ENCODE data around the gene HS6ST3. TPM values are rescaled to one million over a fixed set of nuclear protein-coding genes. Genes with fewer than 3 reads are reported as not detected.

The HS6ST3 gene
- total RNA-seq, 1 experiment from 2014 or later = not detected

DNA sequence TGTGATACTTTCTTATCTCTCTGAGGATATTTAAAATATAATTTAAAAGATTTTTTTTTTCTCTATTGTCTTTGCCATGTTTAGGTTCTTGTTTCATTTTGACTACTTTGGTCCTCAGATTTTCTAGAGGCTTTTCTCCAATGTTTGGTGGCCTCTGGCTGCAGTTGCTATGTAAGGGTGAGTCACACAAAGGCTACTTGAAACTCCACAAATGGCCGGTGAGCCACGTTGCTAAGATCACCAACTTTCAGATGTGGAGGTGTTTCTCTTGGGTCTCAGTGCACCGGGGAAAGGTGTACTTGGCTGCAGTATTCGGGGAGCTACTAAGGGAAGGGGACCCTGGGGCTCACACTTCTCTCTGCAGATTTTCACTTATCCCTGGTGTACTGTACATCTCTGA lies 248.1 kb downstream of the HS6ST3 start:
- H3K36me3 ChIP-seq = no peaks in the 10 kb centered on the region
- no peak overlapping the region for H3K4me3 ChIP-seq
- H3K27me3 ChIP-seq = no peaks in the 10 kb centered on the region
- H3K9me3 ChIP-seq = no peaks in the 10 kb centered on the region
- DNase-seq = no peak

DNA sequence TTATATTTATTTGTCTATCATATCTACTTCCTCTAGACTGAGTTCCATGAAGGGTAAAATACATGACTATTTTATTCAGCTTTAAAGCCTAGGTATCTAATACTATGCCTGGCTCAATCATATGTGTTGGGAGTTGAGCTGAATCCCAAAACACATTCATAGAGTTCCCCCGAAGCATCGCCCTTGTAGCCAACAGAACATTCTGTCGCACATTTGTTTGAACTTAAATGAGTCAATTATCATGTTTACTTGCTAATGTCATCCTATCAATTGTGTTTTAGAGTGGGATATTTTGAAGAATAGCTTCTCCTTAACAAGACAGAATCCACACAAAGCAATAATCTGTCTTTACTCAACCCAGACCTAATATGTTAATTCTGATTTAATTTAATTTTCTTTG lies 252.4 kb downstream of the HS6ST3 start:
- H3K27me3 ChIP-seq = no peaks in the 10 kb centered on the region
- H3K4me3 ChIP-seq = no peak overlapping the region
- no peak for DNase-seq
- no peaks in the 10 kb centered on the region for H3K36me3 ChIP-seq
- H3K9me3 ChIP-seq = no peaks in the 10 kb centered on the region

DNA sequence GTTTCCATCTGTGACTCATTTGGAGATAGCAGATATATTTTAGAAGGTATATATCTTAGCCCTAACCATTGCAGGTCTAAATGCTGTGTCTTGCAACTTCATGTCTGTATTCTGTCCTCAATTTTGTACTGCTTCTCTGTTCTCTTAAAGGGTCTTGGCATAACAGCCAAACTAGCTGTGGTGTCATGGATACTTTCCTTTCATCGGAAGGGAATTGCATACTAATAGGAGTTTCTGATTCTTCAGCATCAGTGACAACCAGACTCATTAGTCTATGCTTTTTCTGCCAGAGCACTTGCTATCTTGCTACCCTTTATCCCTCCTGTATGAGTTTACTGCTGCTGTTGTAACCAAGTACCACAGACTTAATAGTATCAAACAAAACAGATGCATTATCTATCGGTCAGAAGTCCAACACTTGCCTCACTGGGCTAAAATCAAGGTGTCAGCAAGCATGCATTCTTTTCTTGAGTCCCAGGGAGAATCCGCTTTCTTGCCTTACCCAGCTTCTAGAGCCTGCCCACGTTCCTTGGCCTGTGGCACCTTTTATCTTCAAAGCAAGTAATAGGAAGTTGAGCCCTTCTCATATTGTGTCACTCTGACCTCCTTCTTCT lies 253.1 kb downstream of the HS6ST3 start:
- DNase-seq = no peak
- Histone ChIP-seq H3K9me3 (no peaks in the 10 kb centered on the region), H3K36me3 (no peaks in the 10 kb centered on the region), H3K4me3 (no peak overlapping the region), H3K27me3 (no peaks in the 10 kb centered on the region)

DNA sequence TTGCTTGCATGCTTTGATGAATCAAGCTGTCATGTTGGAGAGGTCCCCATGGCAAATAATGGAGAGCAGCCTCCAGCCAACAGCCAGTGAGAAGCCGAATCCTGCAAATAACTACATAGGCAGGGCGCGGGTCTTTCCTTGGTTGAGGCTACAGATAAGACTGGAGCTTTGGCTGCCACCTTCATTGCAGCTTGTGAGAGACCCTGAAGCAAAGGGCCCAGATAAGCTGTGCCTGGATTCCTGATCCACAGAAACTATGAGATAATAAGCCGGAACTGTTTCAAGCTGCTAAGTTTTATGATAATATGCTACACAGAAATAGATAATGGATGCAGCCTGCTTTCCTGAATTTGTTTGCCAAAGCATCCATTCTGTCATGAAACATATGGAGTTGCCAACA lies 257.0 kb downstream of the HS6ST3 start:
- no peak overlapping the region for H3K4me3 ChIP-seq
- DNase-seq = no peak

DNA sequence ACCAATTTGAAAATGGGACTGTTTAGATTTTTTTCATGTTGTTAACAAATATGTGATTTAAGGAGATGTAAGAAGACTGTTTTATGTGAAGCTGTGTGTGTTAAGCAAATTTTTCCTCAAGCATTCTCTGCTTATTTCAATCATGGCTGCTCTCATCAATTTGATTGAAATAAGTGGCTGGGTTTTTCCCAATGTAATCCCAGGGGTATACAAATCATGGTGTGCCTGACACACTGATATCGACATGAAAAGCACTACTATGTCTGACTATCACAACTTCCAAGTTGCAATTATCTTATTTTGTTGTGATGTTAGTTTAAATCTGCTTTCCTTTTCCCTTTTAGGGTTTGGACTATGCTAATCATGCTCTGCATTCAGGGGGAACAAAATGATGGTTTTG lies 283.7 kb downstream of the HS6ST3 start:
- H3K27me3 ChIP-seq = 0 out of 2 replicates have a peak, but pooled peaks cover 4% of the 10 kb centered on the region
- no peak overlapping the region for H3K4me3 ChIP-seq
- DNase-seq = no peak
- no peaks in the 10 kb centered on the region for H3K36me3 ChIP-seq
- H3K9me3 ChIP-seq = no peaks in the 10 kb centered on the region

More for the DNA sequence above, 257.0 kb downstream of the HS6ST3 start:
- no peaks in the 10 kb centered on the region for H3K36me3 ChIP-seq
- no peaks in the 10 kb centered on the region for H3K9me3 ChIP-seq
- H3K27me3 ChIP-seq = no peaks in the 10 kb centered on the region

DNA sequence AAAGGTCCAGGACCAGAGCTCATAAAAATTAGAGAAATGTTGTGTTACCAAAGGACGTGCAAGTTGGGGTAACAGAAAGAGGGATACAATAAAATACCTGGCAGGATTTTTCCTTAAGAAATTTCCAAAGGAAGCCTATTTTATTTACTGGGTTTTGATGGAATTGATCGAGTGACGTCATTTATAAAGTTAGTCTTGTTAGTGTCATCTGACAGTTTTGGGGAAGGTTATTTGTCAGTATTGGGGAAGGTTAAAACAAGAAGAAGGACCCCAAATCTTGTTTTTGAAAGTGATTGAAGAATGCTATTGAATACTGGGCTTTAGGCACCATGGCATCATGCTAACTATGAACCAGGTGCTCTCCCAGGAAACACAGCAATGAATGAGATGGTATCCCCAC lies 287.9 kb downstream of the HS6ST3 start:
- no peak for DNase-seq
- no peaks in the 10 kb centered on the region for H3K27me3 ChIP-seq
- no peaks in the 10 kb centered on the region for H3K9me3 ChIP-seq
- H3K36me3 ChIP-seq = no peaks in the 10 kb centered on the region
- no peak overlapping the region for H3K4me3 ChIP-seq

DNA sequence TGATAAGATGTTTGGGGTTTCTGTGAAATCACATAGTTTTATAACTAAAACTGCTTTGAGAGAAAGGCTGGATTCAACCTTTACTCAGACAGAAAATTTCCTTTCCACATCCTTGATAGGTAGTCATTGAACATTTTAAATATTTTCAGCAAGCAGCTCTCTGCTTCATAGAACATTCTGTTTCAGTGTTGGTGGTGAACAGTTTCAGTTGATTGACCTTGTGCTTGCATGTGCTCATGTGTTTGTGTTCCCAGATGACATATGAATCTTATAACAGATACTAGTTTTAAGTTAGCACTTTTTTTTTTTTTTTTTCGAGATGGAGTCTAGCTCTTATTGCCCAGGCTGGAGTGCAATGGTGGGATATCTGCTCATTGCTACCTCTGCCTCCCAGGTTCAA lies 290.1 kb downstream of the HS6ST3 start:
- Histone ChIP-seq H3K9me3 (no peaks in the 10 kb centered on the region), H3K4me3 (no peak overlapping the region), H3K36me3 (no peaks in the 10 kb centered on the region), H3K27me3 (no peaks in the 10 kb centered on the region)
- no peak for DNase-seq

DNA sequence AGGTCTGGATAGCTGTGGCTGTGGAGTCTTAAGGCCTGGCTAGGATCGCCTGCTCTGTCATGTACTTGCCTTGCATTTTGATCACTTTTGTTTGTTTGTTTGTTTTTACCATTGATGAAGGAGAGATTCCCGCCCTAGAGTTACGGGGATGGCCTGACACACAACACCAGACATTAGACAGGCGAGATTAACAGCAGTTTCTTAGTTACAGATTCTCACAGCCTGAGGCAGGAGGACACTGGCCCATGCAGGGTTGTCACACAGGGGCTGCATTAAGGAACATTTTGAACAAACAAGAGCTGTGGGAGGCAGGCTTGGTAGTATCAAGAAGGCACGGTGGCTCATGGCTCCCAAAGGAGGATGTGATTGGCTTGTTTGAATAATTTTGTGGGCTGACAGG lies 291.8 kb downstream of the HS6ST3 start:
- Histone ChIP-seq H3K4me3 (no peak overlapping the region), H3K27me3 (no peaks in the 10 kb centered on the region), H3K36me3 (no peaks in the 10 kb centered on the region), H3K9me3 (no peaks in the 10 kb centered on the region)
- no peak for DNase-seq

DNA sequence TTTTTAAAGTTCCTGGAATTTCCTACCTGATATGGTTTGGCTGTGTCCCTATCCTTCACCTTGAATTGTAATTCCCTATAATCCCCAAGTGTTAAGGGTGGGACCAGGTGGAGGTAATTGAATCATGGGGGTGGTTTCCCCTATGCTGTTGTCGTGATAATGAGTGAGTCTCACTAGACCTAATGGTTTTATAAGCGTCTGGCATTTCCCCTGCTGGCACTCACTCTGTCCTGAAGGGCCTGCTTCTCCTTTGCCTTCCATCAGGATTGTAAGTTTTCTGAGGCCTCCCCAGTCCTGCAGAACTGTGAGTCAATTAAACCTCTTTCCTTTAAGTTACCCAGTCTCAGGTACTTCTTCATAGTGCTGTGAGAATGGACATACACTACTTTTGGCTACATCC lies 298.7 kb downstream of the HS6ST3 start:
- DNase-seq = no peak
- H3K27me3 ChIP-seq = no peaks in the 10 kb centered on the region
- no peak overlapping the region for H3K4me3 ChIP-seq
- no peaks in the 10 kb centered on the region for H3K36me3 ChIP-seq
- H3K9me3 ChIP-seq = no peaks in the 10 kb centered on the region

DNA sequence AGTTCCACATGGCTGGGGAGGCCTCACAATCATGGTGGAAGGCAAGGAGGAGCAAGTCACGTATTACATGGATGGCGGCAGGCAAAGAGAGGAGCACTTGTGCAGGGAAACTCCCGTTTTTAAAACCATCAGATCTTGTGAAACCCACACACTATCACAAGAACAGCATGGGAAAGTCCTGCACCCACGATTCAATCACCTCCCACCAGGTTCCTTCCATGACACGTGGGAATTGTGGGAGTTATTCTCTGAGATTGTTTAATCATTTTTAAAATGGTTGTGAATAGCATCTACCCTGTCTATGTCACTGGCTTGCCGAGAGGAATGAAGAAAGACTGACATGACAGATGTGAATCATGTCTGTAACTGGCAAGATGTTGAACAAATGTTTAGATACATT lies 301.7 kb downstream of the HS6ST3 start:
- DNase-seq = no peak
- no peaks in the 10 kb centered on the region for H3K9me3 ChIP-seq

DNA sequence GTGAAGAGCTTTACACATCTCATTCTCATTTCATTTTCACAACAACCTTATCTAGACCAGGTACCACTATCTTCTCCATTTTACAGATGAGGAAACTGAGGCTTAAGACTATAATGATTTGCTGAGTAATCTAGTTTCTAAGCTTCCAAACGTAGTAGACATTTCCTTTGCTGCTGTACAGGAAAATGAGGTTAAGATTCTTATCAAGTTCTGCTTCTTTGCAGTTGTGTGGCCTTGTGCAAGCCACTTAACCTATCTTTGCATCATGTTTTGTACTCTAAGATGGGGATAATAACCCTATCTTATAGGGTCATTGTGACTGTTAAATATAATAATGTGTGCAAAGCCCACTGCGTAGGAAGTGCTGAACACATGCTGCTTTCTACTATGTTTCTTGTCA lies 307.9 kb downstream of the HS6ST3 start:
- Histone ChIP-seq H3K9me3 (no peaks in the 10 kb centered on the region), H3K27me3 (no peaks in the 10 kb centered on the region), H3K4me3 (no peak overlapping the region), H3K36me3 (no peaks in the 10 kb centered on the region)
- no peak for DNase-seq

More for the DNA sequence above, 301.7 kb downstream of the HS6ST3 start:
- Histone ChIP-seq H3K4me3 (no peak overlapping the region), H3K27me3 (no peaks in the 10 kb centered on the region), H3K36me3 (no peaks in the 10 kb centered on the region)

DNA sequence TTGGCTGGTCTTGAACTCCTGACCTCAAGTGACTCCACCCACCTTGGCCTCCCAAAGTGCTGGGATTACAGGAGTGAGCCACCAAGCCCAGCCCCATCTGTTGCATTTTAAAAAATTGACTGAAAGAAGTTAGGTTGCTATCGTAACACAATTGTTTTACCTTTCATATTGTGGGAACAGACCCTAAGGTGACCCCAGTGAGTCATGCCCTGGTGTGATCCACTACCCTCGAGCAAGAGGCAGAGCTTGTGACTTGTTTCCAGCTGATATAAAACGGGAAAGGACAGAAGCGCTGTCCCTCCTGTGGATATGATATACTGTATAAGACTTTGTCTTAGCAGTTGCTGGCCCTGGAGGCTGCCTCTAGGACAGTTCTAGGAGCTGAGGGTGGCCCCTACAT lies 308.6 kb downstream of the HS6ST3 start:
- no peak for DNase-seq
- Histone ChIP-seq H3K36me3 (no peaks in the 10 kb centered on the region), H3K27me3 (no peaks in the 10 kb centered on the region), H3K9me3 (no peaks in the 10 kb centered on the region), H3K4me3 (no peak overlapping the region)

DNA sequence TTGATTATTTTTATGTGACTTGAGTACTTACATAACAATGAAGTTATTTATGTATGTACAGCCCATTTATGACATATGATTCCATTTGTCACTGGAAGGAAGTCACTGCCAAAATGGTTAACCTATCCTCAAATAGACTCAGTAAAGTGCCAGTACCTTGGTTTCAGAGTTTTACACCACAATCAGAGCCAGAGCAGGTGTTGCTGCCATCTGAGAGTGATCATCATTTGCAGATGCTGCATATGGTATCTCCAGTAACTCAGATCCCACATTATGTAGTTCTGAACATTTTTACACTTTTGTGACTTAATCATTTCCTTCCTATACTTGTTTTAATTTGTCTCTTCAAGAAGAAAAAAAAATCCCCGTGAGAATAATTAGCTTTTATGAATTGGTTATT lies 313.3 kb downstream of the HS6ST3 start:
- no peaks in the 10 kb centered on the region for H3K9me3 ChIP-seq
- no peak for DNase-seq
- no peak overlapping the region for H3K4me3 ChIP-seq
- H3K27me3 ChIP-seq = no peaks in the 10 kb centered on the region
- H3K36me3 ChIP-seq = no peaks in the 10 kb centered on the region

DNA sequence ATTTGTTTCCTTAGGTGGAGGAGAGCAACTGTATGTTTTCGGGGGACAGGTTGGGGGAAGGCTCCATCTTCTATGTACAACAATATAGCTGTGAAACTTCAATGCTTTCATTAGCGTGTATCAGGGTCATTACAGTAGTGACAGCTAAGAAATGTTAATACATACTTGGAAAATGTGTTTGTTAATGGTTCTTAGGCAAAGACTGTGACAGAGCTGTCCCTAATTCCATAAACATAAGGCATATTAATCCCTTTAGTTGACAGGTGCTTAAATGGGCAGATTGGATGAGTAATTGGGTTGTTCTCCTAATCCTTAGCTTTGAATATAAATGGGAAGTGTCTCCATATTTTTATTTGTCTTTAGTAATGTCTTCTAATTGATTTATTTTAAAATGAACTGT lies 313.7 kb downstream of the HS6ST3 start:
- H3K9me3 ChIP-seq = no peaks in the 10 kb centered on the region
- no peak for DNase-seq
- H3K4me3 ChIP-seq = no peak overlapping the region
- no peaks in the 10 kb centered on the region for H3K36me3 ChIP-seq
- no peaks in the 10 kb centered on the region for H3K27me3 ChIP-seq

DNA sequence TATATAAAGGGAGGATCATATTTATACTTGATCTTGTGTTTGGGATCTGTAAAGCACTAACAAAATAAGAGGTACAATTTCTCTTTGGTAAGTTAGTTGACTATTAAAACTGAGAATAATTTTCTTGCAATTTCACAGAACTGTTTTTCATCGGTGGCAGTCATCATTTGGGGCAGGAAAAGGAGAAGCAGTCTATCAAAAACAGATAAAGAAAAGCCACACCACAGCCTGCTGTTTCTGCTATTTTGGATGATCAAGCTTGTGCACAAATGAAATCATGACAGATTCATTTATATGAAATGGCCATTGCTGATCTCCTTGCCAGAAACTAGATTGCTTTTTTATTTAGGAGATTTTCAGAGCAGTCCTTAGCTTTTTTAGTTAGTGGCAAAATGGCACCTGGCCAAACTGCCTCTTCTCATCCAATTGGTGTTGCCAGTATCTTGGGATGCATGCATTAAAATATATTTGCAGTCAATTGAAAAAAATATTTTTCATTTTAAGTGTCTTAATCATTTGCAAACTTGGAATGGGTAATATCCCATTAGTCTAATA lies 326.0 kb downstream of the HS6ST3 start:
- DNase-seq = no peak
- H3K9me3 ChIP-seq = no peaks in the 10 kb centered on the region
- no peaks in the 10 kb centered on the region for H3K27me3 ChIP-seq

DNA sequence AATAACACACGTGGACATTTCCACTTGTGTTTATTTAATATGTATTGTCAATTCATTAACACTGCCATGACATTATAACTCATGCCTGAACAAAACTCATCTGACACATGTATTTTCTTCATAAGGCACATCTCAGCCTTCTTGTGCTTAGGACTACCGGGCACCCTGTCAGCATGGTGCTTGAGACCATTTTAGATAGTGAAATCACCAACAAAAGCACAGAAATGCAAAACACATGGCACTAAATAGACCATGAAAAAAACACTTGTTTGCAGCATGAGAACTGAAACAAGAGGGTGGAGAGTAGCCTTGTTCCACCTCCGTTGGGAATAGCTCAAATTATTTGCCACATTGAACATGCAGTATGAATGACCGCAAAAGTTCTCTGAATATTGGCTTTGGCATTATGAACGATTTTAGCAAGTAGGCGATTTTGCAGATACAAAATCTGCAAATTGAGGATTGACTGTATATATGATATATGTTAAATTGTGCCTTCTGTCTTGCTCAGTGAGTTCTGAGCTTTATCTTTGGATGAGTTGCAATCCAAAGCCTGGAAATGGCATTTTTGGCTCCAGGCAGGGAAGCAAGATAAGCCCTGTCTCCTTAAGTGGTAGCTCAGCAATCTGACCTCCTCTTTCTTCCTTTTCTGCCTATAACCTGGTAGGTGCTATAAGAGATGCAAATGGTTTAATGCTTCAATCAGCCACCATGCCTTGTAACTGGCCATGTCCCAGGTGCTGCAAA lies 328.2 kb downstream of the HS6ST3 start:
- Histone ChIP-seq H3K4me3 (no peak overlapping the region), H3K27me3 (no peaks in the 10 kb centered on the region), H3K9me3 (no peaks in the 10 kb centered on the region), H3K36me3 (no peaks in the 10 kb centered on the region)
- DNase-seq = no peak

More for the DNA sequence above, 326.0 kb downstream of the HS6ST3 start:
- no peak overlapping the region for H3K4me3 ChIP-seq
- H3K36me3 ChIP-seq = no peaks in the 10 kb centered on the region

DNA sequence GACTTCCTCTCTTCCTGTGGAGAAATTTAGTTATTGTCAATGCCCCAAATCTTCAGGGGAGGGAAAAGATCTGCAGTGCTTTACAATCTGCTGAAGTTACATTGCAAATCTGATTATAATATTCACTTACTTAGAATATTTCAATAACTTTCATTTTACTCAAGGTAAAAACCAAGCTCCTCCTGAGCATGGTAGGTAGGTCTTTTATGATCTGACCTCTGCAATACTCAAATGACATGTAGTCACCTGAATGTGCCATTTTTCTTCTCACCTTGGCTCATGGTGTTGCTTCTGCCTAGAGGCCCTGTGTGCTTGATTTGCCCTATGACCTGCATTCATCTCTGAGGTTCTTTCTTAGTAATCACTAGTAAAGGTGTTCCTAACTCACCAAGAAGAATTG lies 331.4 kb downstream of the HS6ST3 start:
- H3K36me3 ChIP-seq = no peaks in the 10 kb centered on the region
- no peaks in the 10 kb centered on the region; the same call in 1 of the 2 replicates for H3K27me3 ChIP-seq
- DNase-seq = no peak
- H3K4me3 ChIP-seq = no peak overlapping the region
- no peaks in the 10 kb centered on the region for H3K9me3 ChIP-seq

DNA sequence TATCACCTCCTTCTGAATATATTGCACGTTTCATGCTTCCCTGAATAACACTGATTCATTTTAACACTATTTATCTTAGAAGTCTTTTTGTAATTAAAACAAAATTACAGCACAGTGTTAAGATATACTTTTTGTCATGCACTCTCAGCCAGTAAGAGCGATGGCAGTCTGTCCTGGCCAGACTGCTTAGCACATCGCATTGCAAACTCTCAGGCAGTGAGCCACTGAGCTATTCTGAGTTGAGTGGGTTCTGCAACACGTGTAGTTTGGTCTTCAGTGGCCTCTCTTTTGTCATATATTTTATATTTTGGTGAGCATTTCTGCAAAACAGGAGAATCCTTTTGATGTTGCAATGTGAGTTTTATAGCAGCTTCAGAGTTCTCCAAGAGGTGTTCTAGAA lies 332.1 kb downstream of the HS6ST3 start:
- Histone ChIP-seq H3K9me3 (no peaks in the 10 kb centered on the region), H3K36me3 (no peaks in the 10 kb centered on the region), H3K4me3 (no peak overlapping the region), H3K27me3 (no peaks in the 10 kb centered on the region; the same call in 1 of the 2 replicates)
- DNase-seq = no peak
